Measurements from ENCODE around the gene ASZ1. TPM values are rescaled to one million over a fixed set of nuclear protein-coding genes. Genes with fewer than 3 reads are reported as not detected.
A peak's percentile ranks its signal among the peaks of the same experiment; 100 is the strongest.
"Not testable (repeated sequence)": the region's sequence is repeated elsewhere in the genome, so short reads cannot be mapped to it uniquely, and the experiment has no call there.

The ASZ1 gene
- not detected in 2 replicates for total RNA-seq (2014; rRNA removed; shearing (Covaris generic))

- H3K4me3 ChIP-seq (ENCODE audit: insufficient read depth, low read depth, low read length), result no peak within 1 kb of the TSS
- DNase-seq, result peak; percentile 10
- no peaks in the 10 kb centered on the region for H3K27me3 ChIP-seq (ENCODE audit: control insufficient read depth, insufficient read depth, low read length)
- no peaks in the 10 kb centered on the region for H3K36me3 ChIP-seq (replicated peaks; ENCODE audit: control insufficient read depth, insufficient read depth, low read length)
Measured at GRCh38 chr7:117427258-117427701, at the start of gene ASZ1. Gene ASZ1 (minus strand): TSS chr7:117427493. CDS start chr7:117427460, 33 bp downstream.

GRCh38 chr7:117476557-117477215 lies 49.4 kb upstream of the ASZ1 start:
- DNase-seq, result no peak
- H3K36me3 ChIP-seq (replicated peaks; ENCODE audit: control insufficient read depth, insufficient read depth, low read length), result no peaks in the 10 kb centered on the region
- peaks cover 26% of the 10 kb centered on the region for H3K27me3 ChIP-seq (ENCODE audit: control insufficient read depth, insufficient read depth, low read length)
- no peak overlapping the region for H3K4me3 ChIP-seq (ENCODE audit: insufficient read depth, low read depth, low read length)

GRCh38 chr7:117472335-117472734 lies 45.0 kb upstream of the ASZ1 start:
- H3K27me3 ChIP-seq (ENCODE audit: control insufficient read depth, insufficient read depth, low read length), result no peaks in the 10 kb centered on the region
- no peak for DNase-seq
- no peak overlapping the region for H3K4me3 ChIP-seq (ENCODE audit: insufficient read depth, low read depth, low read length)
- no peaks in the 10 kb centered on the region for H3K36me3 ChIP-seq (replicated peaks; ENCODE audit: control insufficient read depth, insufficient read depth, low read length)

GRCh38 chr7:117470777-117471176 lies 43.5 kb upstream of the ASZ1 start:
- Histone ChIP-seq H3K27me3 (ENCODE audit: control insufficient read depth, insufficient read depth, low read length) (no peaks in the 10 kb centered on the region), H3K36me3 (replicated peaks; ENCODE audit: control insufficient read depth, insufficient read depth, low read length) (no peaks in the 10 kb centered on the region), H3K4me3 (ENCODE audit: insufficient read depth, low read depth, low read length) (no peak overlapping the region)
- no peak for DNase-seq

- Histone ChIP-seq H3K27me3 (ENCODE audit: control insufficient read depth, insufficient read depth, low read length) (no peaks in the 10 kb centered on the region), H3K4me3 (ENCODE audit: insufficient read depth, low read depth, low read length) (no peak overlapping the region), H3K36me3 (replicated peaks; ENCODE audit: control insufficient read depth, insufficient read depth, low read length) (no peaks in the 10 kb centered on the region)
- DNase-seq, result no peak
Measured at GRCh38 chr7:117468174-117468573, 40.9 kb upstream of the ASZ1 start.

- H3K36me3 ChIP-seq (replicated peaks; ENCODE audit: control insufficient read depth, insufficient read depth, low read length); H3K4me3 ChIP-seq (ENCODE audit: insufficient read depth, low read depth, low read length); DNase-seq; H3K27me3 ChIP-seq (ENCODE audit: control insufficient read depth, insufficient read depth, low read length): not testable (repeated sequence)
Measured at GRCh38 chr7:117460815-117461214, 33.5 kb upstream of the ASZ1 start.

GRCh38 chr7:117459735-117460134 lies 32.4 kb upstream of the ASZ1 start:
- no peaks in the 10 kb centered on the region for H3K36me3 ChIP-seq (replicated peaks; ENCODE audit: control insufficient read depth, insufficient read depth, low read length)
- no peak overlapping the region for H3K4me3 ChIP-seq (ENCODE audit: insufficient read depth, low read depth, low read length)
- no peak for DNase-seq
- no peaks in the 10 kb centered on the region for H3K27me3 ChIP-seq (ENCODE audit: control insufficient read depth, insufficient read depth, low read length)

- Histone ChIP-seq H3K36me3 (replicated peaks; ENCODE audit: control insufficient read depth, insufficient read depth, low read length) (no peaks in the 10 kb centered on the region), H3K4me3 (ENCODE audit: insufficient read depth, low read depth, low read length) (no peak overlapping the region), H3K27me3 (ENCODE audit: control insufficient read depth, insufficient read depth, low read length) (no peaks in the 10 kb centered on the region)
- no peak for DNase-seq
Measured at GRCh38 chr7:117458977-117459583, 31.8 kb upstream of the ASZ1 start.

GRCh38 chr7:117448655-117449054 lies 21.4 kb upstream of the ASZ1 start:
- no peak for DNase-seq
- Histone ChIP-seq H3K36me3 (replicated peaks; ENCODE audit: control insufficient read depth, insufficient read depth, low read length) (no peaks in the 10 kb centered on the region), H3K27me3 (ENCODE audit: control insufficient read depth, insufficient read depth, low read length) (no peaks in the 10 kb centered on the region), H3K4me3 (ENCODE audit: insufficient read depth, low read depth, low read length) (no peak overlapping the region)

- no peak for DNase-seq
- Histone ChIP-seq H3K4me3 (ENCODE audit: insufficient read depth, low read depth, low read length) (no peak overlapping the region), H3K27me3 (ENCODE audit: control insufficient read depth, insufficient read depth, low read length) (no peaks in the 10 kb centered on the region)
Measured at GRCh38 chr7:117446220-117446815, 19.0 kb upstream of the ASZ1 start.

GRCh38 chr7:117445206-117445605 lies 17.9 kb upstream of the ASZ1 start:
- no peak for DNase-seq
- Histone ChIP-seq H3K4me3 (ENCODE audit: insufficient read depth, low read depth, low read length) (no peak overlapping the region), H3K36me3 (replicated peaks; ENCODE audit: control insufficient read depth, insufficient read depth, low read length) (no peaks in the 10 kb centered on the region), H3K27me3 (ENCODE audit: control insufficient read depth, insufficient read depth, low read length) (no peaks in the 10 kb centered on the region)

More at GRCh38 chr7:117446220-117446815, 19.0 kb upstream of the ASZ1 start:
- H3K36me3 ChIP-seq (replicated peaks; ENCODE audit: control insufficient read depth, insufficient read depth, low read length), result no peaks in the 10 kb centered on the region

- Histone ChIP-seq H3K36me3 (replicated peaks; ENCODE audit: control insufficient read depth, insufficient read depth, low read length) (no peaks in the 10 kb centered on the region), H3K4me3 (ENCODE audit: insufficient read depth, low read depth, low read length) (no peak overlapping the region), H3K27me3 (ENCODE audit: control insufficient read depth, insufficient read depth, low read length) (no peaks in the 10 kb centered on the region)
- DNase-seq, result no peak
Measured at GRCh38 chr7:117444646-117445045, 17.4 kb upstream of the ASZ1 start.

- H3K27me3 ChIP-seq (ENCODE audit: control insufficient read depth, insufficient read depth, low read length), result no peaks in the 10 kb centered on the region
- H3K36me3 ChIP-seq (replicated peaks; ENCODE audit: control insufficient read depth, insufficient read depth, low read length), result no peaks in the 10 kb centered on the region
- no peak for DNase-seq
- no peak overlapping the region for H3K4me3 ChIP-seq (ENCODE audit: insufficient read depth, low read depth, low read length)
Measured at GRCh38 chr7:117435475-117436043, 8.3 kb upstream of the ASZ1 start.

- no peak for DNase-seq
Measured at GRCh38 chr7:117424090-117424829, 3.0 kb downstream of the ASZ1 start.

More at GRCh38 chr7:117424090-117424829, 3.0 kb downstream of the ASZ1 start:
- Histone ChIP-seq H3K27me3 (ENCODE audit: control insufficient read depth, insufficient read depth, low read length) (no peaks in the 10 kb centered on the region), H3K36me3 (replicated peaks; ENCODE audit: control insufficient read depth, insufficient read depth, low read length) (no peaks in the 10 kb centered on the region), H3K4me3 (ENCODE audit: insufficient read depth, low read depth, low read length) (no peak overlapping the region)

Data from H7 (cell line).